Measurements from ENCODE around the gene WSB1. TPM values are rescaled to one million over a fixed set of nuclear protein-coding genes. Genes with fewer than 3 reads are reported as not detected.

WSB1 gene
- total RNA-seq, 1 donor from 2014 or later, result 222 TPM

DNA sequence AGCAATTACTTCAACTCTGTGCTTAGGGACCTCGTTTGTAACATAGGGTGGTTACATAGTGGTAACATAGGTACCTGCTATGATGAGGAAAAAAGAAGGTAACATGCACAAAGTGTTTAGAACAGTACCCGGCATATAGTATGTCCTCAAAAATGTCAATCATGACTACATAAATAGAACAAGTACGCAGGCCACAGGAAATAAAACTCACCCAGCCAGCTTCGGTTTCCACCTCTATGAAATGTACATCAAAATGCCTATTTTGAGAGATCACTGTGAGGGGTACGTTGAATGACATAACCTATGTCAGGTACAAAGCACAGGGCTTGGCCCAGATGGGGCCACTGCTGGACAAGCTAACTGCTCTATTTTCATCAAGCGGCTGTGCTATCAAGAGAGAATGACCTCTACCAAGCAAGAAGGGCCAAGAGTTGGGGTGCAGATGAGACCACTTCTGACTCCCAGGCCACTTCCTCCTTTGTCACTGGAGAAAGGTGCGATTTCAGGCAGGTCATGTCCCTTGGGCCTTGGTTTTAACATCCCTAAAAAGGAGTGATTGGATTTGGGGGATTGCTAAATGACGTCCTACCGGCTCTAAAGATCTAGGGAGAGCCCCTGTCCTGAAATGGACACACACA is 45.4 kb downstream of the WSB1 start:
- DNase-seq, result no peak

DNA sequence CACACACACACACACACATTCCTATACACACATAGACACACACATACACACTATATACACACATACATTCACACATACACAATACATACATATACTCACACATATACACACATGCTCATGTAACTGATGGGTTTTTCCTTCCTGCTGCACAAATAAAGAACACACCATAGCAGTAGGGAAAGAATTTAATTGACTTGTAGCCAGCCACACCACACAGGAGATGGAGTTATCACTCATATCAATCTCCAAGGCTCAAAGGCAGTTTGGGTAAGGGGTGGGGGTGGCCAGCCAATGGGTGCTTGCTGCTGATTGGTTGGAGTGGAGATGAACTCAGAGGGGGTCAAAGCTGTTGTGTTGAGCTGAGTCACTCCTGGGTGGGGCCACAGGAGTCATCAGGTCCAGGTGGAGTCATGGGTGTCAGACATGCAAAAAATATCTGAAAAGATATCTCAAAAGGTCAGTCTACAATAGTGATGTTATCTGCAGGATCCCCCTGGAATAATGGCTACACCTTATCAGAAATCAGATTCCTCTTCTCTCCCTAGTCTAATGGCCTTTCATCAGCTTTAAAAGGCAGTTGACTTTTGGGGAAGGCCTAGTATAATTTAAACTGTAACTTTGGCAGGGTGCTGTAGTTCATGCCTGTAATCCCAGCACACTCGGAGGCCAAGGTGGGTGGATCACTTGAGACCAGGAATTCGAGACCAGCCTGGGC is 46.1 kb downstream of the WSB1 start:
- DNase-seq, result no peak

DNA sequence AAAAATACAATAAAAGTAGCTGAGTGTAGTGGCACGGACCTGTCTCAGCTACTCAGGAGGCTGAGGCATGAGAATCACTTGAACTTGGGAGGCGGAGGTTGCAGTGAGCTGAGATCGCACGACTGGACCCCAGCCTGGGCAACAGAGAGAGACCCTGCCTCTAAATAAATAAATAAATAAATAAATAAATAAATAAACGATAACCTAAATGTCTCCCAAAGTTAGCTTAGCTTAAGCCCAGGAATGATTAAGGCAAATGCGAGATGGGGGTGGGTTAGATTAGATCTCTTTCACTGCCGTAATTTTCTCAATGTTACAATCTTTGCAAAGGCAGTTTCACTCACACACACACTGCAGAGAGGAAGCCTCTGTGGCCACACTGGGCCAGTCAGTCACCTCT is 46.7 kb downstream of the WSB1 start:
- no peak for DNase-seq

DNA sequence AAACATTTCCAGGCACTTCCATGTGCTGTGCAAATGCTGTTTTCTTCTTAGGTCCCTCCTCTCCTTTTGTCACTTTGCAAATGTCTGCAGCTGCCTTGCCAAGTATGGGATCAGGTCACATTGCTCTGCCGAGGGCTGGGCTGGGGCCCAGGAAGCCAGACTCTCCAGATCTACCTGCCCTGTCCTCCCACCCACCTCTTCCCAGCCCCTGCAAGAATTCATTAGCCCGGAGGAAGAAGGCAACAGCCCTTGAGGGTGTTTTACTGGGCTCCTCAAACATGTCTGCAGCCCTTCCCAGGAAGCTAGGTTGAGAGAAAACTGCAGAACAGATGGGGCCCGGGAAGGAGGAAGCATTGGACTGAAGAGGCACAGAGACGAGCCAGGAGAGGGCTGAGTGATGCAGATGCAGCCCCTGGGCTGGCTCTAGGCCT is 47.1 kb downstream of the WSB1 start:
- peak; percentile 77 for DNase-seq

DNA sequence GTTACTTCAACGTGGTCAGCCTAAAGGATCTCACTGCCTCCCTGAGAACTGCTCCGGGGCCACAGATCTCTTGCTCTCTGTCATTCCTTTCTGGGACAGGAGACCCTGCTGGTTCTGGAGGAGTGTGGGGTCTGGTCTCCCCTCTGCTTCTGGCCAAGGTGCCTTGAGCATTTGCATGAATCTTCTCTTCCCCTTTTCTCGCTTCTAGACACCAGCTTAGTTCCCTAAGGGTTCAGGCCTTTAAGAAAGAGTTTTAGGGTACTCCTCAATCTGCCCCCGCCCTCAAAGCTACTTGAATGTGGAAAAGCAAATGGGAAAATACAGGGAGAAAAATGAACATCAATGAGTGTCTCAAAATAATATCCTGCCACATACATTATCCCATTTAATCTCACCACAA is 48.1 kb downstream of the WSB1 start:
- no peak for DNase-seq

DNA sequence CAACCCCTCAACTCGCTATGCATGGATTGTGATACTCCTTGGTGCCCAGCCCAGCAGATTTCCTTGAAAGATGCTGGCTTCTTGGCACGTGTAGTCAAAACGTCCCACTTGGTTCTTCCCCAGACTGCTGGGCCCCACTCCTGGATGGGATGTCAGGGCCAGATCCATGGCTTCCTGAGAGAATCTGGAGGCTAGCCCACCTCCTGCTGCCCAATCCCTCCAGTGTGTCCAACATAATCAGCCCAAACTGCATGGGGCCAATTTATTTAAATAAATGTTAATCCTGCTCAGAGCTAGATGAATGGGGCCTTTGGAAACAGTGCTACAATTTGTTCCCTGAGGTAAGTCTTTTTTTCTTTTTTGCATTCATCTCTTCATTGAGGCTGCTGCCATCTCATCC is 49.4 kb downstream of the WSB1 start:
- DNase-seq, result no peak

DNA sequence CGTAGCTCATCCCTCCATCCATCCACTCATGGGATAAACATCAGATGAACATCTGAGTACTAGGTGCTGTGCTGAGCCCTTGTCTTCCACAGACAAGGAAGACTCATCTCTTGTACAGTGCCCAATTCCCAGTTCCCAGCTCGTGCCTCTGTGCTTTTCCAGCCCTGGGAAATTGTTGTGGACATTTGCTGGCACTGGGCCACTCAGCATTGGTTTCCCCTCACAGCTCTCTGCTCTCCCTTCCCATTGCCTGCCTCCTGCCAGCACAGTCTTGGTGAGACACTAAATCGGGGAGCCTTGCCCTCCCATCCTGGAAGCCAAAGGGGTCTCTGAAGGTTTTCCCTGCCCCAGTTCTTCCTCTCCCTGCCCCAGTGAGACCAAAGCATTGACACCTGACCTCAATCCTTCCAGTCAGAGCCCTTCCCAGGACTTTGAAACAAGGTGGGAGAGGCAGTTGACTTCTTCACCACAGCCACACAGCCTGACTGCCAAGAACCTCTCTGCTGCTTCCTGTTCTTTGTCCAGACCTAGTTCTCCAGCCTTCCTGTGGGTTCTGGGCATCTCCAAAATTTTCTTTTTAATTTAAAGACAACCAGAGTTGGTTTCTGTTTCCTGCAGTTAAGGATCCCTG is 50.2 kb downstream of the WSB1 start:
- no peak for DNase-seq

DNA sequence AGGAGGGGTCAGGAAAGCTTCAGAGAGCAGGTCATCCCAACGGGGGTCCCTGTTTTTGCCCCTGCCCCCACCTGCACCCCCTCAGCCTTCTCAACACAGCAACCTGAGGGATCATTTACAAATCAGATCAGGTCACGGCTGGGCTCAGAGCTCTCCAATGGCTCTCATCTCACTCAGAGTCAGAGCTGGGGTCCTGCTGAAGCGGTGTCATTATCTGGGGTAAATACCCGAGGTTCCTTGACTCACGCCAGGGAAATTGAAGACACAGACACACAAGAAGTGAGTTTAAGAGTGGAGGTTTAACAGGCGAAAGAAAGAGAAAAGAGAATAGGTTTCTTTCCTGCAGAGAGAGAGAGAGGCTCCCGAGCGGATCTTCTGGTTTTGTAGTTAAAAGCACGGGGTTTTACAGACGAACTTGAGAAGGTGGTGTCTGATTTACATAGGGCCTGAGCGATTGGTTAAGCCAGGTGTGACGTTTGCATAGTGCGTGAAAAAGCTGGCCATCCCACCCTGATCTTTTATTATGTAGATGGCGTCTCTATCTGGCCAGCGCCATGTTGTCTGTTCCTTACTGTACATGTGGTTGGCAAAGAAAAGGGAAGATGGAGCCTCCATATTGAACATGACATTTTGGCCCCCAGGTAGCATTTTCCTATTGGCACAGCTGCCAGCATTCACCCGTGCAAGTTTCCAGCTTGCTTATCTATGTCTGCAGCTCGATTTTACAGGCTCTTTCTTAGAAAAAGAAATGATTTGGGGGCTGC is 51.4 kb downstream of the WSB1 start:
- DNase-seq, result no peak

DNA sequence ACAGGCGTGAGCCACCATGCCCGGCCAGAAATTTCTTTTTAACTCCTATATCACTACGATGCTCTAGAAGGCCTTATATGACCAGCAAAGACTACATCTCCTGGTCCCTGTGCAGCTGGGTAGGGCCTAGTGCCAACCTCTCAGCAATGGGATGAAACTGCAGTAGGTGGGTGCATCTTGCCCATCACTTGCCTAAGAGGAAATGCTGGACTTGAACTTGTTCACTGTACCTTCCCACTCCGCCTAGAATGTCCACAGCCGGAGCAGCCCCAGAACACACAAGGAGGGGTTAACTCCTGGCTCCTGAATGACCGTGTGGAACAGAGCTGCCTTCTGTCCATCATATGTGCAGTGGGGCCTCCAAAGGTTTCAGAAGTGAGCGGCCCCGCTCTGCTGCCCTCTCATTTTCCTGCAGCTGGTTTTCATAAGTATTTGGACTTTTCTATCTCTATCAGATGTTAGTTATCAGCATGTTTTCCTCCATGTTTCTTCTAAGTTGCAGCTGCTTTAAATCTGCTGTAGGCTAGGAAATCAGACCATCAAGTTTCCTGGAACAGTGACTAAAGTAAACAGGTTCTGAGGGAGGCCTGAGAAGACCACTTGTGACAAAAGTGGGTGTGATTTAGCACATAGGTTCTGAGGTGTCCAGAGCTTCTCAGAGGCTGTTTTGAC is 52.5 kb downstream of the WSB1 start:
- no peak for DNase-seq

DNA sequence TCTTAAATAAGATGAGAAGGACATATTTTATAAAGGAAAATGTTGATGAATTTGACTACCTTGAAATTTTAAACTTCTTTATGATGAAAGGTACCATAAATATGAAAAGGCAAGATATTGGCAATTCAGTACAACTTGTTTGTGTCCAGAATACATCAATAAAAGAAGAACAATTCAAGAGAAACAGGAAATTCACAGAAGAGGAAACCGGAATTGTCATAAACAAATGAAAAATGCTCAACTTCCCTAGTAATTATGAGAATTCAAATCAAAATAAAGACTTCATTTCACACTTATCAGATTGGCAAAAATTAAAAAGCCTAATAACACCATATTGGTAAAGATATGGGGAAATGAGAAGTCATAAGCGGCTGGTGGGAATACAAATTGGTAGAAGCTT is 54.3 kb downstream of the WSB1 start:
- DNase-seq, result no peak

DNA sequence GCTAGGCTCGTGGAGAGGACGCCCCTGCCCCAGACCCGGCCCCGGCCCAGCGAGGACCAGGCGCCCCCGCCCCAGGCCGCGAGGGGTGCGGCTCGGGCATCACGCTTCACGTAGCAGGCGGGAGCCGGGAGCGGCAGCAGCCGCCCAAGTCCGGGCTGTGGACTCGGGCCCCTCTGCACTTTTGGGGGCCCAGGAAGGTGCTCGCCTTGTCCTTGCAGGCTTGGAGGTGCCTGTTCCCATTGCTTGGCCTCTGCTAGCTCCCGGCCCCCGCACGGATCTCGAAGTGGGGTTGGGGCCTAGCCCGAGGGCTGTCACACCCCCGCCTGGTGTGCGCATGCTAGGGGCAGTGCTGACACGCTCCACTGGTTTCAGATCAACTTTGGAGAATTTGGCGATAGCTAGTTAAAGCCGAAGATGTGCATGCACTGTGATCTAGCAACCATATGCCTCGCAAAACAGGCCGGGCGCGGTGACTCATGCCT is 55.7 kb downstream of the WSB1 start:
- DNase-seq, result no peak

DNA sequence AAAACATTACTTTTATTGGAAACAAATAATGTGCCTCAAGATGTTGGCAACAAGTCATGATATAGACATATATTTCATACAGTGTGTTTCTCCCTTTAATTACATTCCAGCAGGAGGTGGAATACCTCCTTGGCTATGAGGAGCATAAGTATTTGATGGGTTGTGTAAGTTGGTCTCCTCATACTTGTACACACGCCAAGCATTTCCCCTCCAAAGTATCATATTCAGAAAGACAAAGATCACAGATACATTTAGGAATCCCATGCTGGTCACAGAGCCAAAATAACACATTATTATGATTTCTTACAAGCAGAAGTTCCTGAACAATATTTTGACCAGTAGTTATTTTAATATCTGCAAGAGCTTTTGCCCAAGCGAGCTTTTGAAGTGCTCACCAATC is 57.8 kb downstream of the WSB1 start:
- peak; percentile 32 for DNase-seq

DNA sequence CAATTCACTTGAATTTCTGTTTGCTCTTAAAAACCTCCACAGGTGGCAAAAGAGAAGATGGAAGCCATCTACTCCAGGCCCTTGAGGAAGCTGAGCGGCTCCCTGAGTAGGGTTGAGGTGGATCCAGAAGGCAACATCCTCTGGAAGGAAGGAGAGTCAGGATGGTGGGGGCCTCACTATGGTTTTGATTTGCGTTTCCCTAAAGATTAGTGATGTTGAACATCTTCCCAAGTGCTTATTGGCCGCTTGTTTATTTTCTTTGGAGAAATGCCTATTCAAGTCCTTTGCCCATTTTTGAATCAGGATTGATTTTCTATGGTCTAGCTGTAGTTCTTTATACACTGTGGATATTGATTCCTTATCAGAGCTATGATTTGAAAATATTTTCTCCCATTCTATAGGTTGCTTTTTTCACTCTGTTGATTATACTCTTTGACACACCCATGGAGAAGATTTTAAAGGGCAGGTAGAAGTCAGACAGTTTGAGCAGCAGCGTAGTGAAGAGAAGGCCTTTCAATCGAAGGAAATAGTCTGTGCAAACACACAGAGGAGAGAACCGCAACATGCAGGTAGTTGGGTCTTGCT is 58.6 kb downstream of the WSB1 start:
- DNase-seq, result no peak

DNA sequence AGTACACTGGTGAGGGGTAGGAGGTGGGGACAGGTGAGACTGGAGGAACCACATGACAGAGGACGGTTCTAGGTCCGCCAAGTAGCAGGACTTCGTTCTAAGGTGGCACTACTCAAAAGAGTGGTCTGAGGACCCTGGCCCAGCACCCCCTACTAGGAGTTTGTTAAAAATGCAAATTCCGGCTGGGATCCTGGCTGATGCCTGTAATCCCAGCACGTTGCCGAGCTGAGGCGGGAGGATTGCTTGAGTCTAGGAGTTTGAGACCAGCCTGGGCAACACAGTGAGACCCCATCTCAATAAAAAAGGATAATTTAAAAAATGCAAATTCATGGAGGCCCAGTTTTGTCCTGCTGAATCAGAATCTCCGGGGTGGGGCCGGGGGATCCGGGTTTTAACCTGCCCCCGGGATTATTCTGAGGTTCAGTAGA is 59.1 kb downstream of the WSB1 start:
- DNase-seq, result no peak

DNA sequence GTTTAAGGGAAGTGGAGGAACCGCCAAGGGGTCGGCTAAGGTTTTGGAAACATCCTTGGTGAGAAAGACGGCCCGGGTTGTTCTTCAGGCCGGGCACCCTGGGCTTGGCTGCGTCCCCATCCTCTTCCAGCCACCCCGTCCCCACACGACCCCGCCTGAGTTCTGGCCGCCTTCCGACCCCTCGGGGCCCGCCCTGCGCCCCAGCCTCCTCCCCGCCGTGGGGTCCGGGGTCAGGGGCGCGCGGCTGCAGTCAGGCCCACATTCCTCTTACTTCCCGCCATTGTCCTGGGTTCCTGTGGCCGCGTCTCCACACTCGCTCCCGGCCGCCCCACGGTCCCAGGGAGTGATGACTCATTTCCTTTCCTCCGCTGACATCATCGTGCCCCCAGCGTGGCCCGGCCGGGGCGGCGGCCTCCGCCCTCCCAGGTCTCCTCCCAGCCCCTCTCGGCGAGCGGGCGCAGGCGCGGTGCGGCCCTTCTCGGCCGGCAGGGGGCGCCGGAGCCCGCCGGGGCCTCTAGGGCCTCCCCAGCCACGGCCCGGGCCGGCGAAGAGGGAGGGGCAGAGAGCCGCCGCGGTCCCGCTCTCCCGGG is 59.6 kb downstream of the WSB1 start:
- peak; percentile 89 for DNase-seq

DNA sequence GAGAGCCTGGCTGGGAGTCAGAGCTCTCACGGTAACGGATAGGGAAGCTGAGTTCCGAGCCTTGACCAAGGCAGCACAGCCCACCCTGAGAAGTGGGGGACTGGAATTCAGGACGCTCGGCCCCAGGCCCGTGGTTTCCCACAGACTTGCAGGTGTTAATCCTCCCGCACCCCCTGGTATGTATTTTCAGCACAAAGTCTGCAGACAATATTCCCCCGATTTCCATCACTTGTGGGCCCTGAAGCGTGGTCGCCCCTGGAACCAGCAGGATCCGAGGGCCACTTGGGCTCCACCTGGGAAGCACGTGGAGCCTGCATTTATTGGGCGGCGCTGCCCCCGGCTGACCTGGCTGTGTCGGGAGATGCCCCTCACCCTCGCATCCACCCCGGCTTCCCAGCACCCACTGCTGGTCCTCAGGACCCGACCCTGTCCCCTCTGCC is 60.2 kb downstream of the WSB1 start:
- DNase-seq, result no peak

DNA sequence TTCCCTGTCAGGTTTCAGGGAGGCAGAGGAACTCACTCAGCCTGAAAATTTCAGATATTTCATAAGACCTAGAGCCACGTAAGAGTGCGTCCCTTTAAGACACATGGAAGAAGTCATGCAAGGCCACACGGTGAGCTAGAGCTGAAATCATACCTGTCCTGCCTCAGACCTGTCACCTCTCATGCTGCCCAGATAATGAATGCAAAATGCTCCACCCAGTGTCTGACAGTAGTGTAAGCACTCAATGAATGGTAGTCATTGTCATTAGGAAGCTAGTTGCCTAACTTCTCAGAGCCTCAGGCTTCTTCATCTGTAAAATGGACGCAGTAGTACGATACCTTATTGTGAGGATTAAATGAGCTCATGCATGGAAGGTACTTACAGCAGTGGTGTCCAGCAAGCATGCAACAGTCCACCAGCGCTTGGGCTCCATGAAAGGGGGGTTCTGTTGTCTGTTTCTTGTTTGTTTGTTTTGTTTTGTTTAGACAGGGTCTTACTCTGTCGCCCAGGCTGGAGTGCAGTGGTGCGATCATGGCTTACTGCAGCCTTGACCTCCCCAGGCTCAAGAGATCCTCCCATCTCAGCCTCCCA is 60.7 kb downstream of the WSB1 start:
- DNase-seq, result no peak

DNA sequence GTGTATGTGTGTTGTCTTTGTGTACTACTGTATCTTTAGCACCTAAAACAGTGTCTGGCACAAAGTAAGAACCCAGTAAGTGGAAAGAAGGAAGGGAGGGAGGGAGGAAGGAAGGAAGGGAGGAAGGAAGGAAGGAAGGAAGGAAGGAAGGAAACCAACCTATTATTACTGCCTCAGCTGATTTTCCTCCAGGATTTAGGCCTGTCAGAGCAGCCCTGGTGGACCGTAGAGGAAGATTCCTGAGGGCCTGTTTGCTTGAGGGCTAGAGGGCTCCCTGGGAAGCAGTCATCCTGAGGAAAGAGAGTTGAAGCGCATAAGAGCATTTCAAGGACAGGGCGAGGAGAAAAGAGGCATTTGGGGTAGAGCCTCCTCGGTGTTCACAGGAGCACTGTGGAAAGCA is 61.5 kb downstream of the WSB1 start:
- DNase-seq, result no peak

DNA sequence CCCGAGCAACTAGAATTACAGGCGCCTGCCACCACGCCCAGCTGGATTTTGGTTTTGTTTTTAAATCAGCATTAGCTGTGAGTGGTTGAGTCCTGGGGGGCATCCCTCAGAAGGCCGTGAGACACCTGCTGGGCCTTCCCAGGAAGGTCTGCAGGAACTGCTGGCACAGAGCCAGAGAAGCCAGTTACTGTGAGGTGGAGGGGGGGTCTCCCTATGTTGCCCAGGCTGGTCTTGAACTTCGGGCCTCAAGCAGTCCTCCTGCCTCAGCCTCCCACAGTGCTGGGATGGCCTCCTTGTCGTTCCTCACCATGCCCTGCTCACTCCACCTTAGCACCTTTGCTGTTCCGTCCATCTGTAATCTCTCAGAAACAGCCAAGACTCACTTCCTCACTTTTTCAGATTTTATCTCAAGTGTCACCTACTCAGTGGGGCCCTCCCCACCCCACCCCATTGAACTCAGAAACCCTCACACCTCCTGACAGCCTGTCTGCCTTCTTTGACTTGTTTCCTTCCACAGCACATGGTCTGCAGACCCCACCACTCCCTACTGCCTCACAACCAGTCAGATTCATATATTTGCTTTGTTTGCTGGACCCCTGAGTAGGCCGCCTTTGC is 62.3 kb downstream of the WSB1 start:
- no peak for DNase-seq

DNA sequence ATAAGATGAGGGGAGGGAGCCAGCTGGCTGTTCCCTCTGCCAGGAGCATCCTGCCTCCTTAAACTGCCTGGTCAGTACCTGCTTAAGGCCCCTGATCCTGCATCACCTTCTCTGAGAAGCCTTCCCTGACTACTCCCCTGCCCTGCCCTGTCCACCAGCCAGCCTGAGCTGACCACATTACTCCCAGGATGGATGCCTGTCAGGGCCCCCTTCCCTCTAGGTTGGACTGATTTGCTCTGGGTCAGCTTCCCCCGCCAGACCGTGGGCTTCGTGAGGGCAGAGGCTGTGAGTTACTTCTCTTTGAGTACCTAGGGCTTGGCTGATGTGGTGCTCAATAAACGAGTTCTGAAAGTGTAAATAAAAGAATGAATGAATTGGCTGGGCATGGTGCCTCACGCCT is 63.3 kb downstream of the WSB1 start:
- DNase-seq, result no peak

DNA sequence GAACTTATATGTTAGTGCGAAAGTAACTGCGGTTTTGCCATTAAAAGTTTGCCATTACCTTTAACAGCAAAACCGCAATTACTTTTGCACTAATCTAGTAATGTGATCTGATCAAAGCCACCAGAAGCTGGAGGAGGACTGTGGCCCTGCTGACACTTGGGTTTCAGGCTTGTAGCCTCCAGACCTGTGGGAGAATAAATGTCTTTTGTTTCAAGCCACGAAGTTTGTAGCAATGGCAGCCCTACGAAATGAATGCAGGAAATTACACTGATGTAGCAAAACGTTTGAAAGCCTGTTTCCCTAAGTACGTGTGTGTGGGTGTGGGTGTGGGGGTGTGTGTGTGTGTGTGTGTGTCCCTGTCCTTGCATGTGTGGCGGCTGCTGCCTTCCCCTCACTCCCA is 66.6 kb downstream of the WSB1 start:
- no peak for DNase-seq

All from skin of body (tissue), 2 donors.